ENCODE results near the gene SPATA18. TPM values are rescaled to one million over a fixed set of nuclear protein-coding genes. Genes with fewer than 3 reads are reported as not detected.

SPATA18 gene
- total and polyA plus RNA-seq, 2 of the 13 experiments (the other 11 are each of a cell fraction or from before 2014, with no cell fraction given): 5.7 to 13.2 TPM

DNA sequence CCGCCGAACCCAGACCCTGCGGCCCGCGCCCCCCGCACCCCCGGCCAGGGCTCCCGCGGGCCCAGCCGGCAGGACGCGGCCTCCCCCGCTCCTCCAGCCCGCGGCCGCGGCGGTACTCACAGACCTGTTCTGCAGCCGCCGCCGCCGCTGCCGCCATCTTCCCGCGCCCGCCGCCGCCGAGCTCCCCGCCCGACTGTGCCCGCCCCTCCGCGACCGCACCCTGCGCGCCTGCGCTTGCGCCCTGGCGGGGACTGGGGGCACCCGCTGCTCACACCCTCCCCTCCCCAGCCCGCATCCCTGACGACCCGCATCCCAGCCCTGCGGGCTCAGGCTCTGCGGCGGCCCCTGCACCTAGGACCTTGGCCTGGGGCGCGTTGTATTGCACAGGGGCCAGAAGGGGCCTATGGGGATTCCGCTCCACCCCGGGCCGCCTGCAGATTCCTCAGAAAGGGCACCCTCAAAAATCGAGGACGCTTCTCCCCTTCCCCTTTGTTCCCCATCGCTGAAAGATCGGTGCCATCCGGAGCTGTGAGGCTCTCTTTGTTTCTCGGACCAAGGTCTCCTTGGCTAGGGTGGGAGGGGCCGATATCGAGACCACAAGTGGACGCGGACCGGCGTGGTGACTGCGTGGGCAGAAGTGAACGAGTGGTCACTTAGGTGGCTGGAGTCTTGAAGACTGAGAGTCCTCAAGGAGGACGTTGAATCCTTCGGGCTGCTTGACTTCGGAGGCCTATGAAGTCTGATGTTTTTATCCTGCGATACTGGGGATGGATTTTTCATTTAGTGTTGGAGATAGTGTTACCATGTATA lies 12.8 kb upstream of the SPATA18 start, which contains the start of gene SGCB (continued):
- peak; percentile 48 for TF ChIP-seq HNRNPK (IDR thresholded peaks at IDR 0.05; ENCODE audit: low read depth, low read length, poor library complexity, severe bottlenecking)
- TF ChIP-seq, protein P1, sequence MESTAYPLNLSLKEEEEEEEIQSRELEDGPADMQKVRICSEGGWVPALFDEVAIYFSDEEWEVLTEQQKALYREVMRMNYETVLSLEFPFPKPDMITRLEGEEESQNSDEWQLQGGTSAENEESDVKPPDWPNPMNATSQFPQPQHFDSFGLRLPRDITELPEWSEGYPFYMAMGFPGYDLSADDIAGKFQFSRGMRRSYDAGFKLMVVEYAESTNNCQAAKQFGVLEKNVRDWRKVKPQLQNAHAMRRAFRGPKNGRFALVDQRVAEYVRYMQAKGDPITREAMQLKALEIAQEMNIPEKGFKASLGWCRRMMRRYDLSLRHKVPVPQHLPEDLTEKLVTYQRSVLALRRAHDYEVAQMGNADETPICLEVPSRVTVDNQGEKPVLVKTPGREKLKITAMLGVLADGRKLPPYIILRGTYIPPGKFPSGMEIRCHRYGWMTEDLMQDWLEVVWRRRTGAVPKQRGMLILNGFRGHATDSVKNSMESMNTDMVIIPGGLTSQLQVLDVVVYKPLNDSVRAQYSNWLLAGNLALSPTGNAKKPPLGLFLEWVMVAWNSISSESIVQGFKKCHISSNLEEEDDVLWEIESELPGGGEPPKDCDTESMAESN (CRISPR knock-in tag; conservative IDR thresholded peaks at IDR 0.05): 0 out of 2 replicates have a peak, but pooled peaks have one; percentile 39
- TF ChIP-seq CBX2 (IDR thresholded peaks at IDR 0.05; ENCODE audit: low read depth, low read length): no peak
- TF ChIP-seq CBX2 (CRISPR knock-in tag; IDR thresholded peaks at IDR 0.05; ENCODE audit: low read depth): 0 out of 2 replicates have a peak, but pooled peaks have one; percentile 24
- no peak for TF ChIP-seq ZFP37 (CRISPR knock-in tag; IDR thresholded peaks at IDR 0.05; ENCODE audit: borderline replicate concordance)
- 0 out of 2 replicates have a peak, but pooled peaks have one; percentile 12 for TF ChIP-seq MEIS2 (CRISPR knock-in tag; IDR thresholded peaks at IDR 0.05)
- peak; percentile 24 for TF ChIP-seq SRSF1 (optimal IDR thresholded peaks at IDR 0.05; ENCODE audit: low read depth, low read length)
- peak; percentile 59; the same call in 1 of the 2 replicates for TF ChIP-seq ZFY (CRISPR knock-in tag; IDR thresholded peaks at IDR 0.05)

DNA sequence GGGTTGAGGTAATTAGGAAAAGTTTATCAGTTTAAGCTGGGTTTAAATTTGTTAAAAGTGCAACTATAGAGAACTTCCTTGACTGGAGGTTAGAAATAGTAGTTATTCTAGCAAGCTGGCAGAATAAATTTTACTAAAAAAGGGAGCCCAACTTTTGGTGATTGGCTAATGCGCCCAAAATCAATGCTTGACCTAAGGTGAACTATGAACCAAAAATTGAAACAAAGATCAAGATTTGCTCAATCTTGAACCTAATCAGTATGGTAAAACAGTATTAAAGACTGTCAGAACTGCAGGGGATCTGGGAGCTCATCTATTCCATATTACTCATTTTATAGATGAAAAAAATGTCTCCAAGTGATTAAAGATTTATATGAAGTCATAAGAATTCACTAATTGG lies 6.1 kb upstream of the SPATA18 start:
- Histone ChIP-seq H3K4me2 (ENCODE audit: low read depth, low read length) (no peak overlapping the region), H2AFZ (ENCODE audit: low read length) (no peak overlapping the region), H4K20me1 (ENCODE audit: insufficient read depth, low read length) (no peaks in the 10 kb centered on the region), H3K9me3 (ENCODE audit: low read length) (no peaks in the 10 kb centered on the region), H3K36me3 (replicated peaks in 1 of 2; ENCODE audit: control insufficient read depth in 1 of 2, insufficient read depth in 2 of 2, low read length in 2 of 2) (no peaks in the 10 kb centered on the region), H3K4me3 (replicated peaks in 1 of 3; ENCODE audit: insufficient read depth in 1 of 3, low read depth in 2 of 3, low read length in 3 of 3) (no peak overlapping the region), H3K79me2 (ENCODE audit: insufficient read depth, low read length) (no peaks in the 10 kb centered on the region), H3K4me1 (ENCODE audit: insufficient read depth, low read length) (no peaks in the 10 kb centered on the region), H3K27me3 (ENCODE audit: control insufficient read depth in 1 of 2, insufficient read depth in 2 of 2, low read length in 2 of 2) (no peaks in the 10 kb centered on the region; a peak in 1 of 5 replicates), H3K27ac (ENCODE audit: extremely low read length, insufficient read depth, low read length) (no peak overlapping the region), H3K9ac (ENCODE audit: insufficient read depth, low read depth, low read length) (no peak overlapping the region)
- no peak for DNase-seq (ENCODE audit: low spot score)
- BruUV-seq (replicated peaks): no TSS peak
- no peak for FAIRE-seq
- POLR2A ChIA-PET: no interaction called here
- ATAC-seq: no peak
- 88% methylated on average over 1 of the region's 1 CpG for WGBS (ENCODE audit: low lambda C conversion rate)
- in situ Hi-C loops (cut with HindIII; ENCODE audit: extremely low pct_ligation_motif_present, low pct_unique_long_range_greater_than_20kb) (no loop called here), intact Hi-C loops (cut with micrococcal nuclease; ENCODE audit: unreplicated experiment) (no loop called here)
- TF ChIP-seq JUNB (CRISPR knock-in tag; IDR thresholded peaks at IDR 0.05; ENCODE audit: borderline replicate concordance) (no peak), SMAD3 (CRISPR knock-in tag; IDR thresholded peaks at IDR 0.05) (no peak)
- CTCF ChIA-PET (ENCODE audit: low intra/inter-chr PET ratio, low total read pairs): no interaction called here

All from HepG2 (cell line).